ENCODE results near the gene NLRC5.

DNA sequence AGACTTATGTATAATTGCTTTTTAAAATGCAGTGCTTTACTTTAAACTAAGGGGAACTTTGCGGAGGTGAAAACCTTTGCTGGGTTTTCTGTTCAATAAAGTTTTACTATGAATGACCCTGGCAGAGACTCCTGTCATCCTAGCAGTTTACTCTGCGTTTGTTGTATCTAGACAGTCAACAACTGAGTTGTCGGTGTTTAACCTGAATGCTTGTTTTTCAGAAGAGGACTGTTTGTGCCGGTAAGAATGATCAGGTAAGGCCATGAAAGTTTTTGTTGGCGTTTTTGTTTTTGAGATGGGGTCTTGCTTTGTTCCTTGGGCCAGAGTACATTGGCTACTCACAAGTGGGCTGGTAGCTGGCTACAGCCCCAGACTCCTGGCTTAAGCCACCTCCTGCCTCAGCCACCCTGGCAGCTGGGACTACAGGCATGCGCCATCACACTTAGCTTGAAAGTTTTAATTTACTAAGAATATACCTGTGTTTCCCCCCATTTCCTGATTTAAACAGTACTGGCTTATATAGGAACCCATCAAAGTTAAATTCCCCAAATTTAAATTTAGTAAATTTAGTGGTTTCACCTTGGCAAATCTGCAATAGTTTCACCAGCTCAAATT is 45.5 kb upstream of the NLRC5 start:
- no peak for TF ChIP-seq CTCF (conservative IDR thresholded peaks at IDR 0.05)
- TF ChIP-seq EZH2 (IDR thresholded peaks at IDR 0.05; ENCODE audit: low read depth), result no peak

Data from PC-9 (cell line).